NAMALWA (cell line): ENCODE data around the gene IL11RA.
A peak's percentile ranks its signal among the peaks of the same experiment; 100 is the strongest.

Experiments
- DNase-seq: peaks from one replicate; pipeline ENCODE4 v3.0.0-alpha.2; 2015; ENCODE audit warnings: low spot score

Gene IL11RA

DNA sequence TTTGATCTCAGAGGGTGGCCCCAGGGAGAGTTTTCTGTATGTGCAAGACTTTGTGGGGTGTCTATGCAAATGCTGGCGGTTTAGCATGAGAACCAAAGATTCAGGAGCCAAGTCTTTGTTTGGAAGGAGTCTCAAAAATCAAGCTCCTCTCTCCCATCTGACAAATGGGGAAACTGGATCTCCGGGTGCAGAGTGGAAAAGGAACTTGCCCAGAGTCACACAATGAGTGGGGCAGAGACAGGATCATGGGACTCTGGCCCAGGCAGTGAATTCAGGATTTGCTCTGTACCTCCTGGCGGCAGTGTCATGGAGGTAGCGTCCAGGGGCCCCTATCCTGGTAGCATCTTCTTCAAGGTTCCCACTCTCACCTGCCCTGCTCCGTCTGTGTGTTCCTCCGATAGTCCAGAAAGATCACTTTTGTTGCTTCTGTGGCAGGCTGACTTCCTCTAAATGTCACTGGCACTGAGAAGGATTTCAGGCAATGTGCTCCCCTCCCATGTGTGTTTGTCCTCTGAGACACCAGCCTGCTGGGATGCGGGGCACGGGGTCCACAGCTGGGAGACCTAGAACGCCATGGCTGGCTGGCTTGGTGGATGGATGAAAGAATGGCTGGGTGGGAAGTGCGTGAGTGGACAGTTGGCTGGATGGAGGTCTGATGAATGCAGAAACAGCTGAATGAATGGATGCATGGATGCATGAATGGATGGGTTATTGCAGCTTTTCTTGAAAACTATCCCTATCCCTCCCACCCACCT, 35.5 kb downstream of the IL11RA start:
- no peak for DNase-seq

GRCh38 chr9:34688329-34689115, 36.5 kb downstream of the IL11RA start:
- DNase-seq: no peak

- no peak for DNase-seq
Observed at GRCh38 chr9:34689116-34689470, 37.1 kb downstream of the IL11RA start.

GRCh38 chr9:34689512-34689911, 37.5 kb downstream of the IL11RA start:
- no peak for DNase-seq

DNA sequence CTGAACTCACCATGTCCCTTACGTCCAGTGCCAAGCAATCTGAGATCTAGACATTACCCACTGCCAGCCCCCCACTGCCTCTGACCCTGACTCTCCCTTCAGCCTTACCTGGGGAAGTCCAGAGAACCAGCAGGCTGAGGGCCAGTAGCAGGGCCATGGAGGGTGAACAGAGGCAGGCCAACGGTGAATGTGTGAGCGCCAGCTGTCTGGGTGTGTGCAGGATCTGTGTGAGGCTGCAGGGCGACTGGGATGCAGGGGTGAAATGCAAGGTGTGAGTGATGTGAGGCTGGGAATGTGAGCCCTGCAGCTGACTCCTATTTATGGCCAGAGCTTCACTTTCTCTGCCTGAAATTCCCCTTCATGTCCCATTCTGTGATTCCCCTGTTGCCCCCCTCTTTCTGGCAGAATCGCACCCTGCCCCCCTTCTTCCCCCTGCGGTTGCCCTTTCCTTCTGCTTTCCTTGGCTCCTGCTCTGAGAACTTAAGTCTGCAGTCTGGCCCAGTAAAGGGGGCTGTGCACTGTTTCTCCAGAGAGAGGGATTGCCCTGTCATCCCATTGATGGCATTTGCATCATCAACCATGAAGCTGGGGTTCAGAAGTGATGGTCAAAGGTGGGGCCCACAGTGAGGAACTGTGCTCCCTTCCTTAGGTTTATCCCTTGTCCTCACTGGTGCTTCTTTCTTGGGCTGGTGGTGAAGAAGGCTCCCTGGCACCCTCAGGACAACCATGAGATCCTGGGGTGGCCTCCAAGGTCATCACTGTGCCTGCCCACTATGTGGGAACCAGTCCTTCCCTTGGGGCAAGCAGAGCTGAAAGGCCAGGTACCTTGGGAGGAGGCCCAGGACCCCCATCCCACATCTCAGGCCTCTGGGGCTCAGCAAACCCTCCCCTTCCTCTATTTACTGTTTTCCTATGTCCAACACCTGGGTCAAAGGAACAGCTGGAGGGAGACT, 39.3 kb downstream of the IL11RA start, which contains the start of gene CCL19:
CCL19 (minus strand) TSS at position 294 of the 953 bp plus-strand sequence; CDS start at position 157, 137 bp downstream.
- DNase-seq: no peak

GRCh38 chr9:34691936-34692315, 39.9 kb downstream of the IL11RA start:
- DNase-seq: no peak

DNA sequence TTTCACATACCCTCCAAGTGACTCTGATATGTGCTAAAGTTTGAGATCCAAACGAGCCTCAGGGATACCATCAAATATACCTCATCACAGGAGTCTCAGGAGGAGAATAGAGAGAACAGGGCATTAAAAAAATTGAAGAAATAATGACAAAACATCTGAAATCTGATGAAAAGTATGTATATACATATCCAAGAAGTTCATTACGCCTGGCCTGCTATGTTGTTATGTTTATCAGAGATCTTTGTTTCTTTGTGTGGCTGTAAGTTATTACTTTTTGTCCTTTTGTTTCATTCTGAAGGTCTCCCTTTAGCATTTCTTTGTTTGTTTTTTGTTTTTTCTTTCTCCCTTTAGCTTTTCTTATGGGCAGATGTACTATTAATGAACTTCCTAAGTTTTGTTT, 41.6 kb downstream of the IL11RA start:
- no peak for DNase-seq

DNA sequence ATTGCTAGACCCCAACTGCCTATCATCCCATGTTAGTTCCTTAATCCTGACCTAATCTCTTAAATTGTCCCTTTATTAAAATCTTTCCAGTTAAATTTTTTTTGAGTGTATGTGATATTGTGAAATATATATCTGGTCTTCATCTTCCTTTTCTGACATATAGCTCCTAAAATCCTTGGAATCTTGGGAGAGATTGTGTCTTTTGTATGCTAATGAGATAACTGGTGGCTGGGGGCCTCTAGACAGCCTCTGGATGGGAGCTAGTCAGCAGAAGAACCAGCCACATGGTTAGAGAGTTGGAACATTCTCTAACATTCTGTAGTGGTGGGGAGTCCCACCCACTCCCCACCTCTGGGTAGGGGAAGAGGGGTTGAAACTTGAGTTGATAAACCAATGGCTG, 42.8 kb downstream of the IL11RA start:
- no peak for DNase-seq

GRCh38 chr9:34701023-34701768, 49.2 kb downstream of the IL11RA start:
- DNase-seq: peak; percentile 36

DNA sequence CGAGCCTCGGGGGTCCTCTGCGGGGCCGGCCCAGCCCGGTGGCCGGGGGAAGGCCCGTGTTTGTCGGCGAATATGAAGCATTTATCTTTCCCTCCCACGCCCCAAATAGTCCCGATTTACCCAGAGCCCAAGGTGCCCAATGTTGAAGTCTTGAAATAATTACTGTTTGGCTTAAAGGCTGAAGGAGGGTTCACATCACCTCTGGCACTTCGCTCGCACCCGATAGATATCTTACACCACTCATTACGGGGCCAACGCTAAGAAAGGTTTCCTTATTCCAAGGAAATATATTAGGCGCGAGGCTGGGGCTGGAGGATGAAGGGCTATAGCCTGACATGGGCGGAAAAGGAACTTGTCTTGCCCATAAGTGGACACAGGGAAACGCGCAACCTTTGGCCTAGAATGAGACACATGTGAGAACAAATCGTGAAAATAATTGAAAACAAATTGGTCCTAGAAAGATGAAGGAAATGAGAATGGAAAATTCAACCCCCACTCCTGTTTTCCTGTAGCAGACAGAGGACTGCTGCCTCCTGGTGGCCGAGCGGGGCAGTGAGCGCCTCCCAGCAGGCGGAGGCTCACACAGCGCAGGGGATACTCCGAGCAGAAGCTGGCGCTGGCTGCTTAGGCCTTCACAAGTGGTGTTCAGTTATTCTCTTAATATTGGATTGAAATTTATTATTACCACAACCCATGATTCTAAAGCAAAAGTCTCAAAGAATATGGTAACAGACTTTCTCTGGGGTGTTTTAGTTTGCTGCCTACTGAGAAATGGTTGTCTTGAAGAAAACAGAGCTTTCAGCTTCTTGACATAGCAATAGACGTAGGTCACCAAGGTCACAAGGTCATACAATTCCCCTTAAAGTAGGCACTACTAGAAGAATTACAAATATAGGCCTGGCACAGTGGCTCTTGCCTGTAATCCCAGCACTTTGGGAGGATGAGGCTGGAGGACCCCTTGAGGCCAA, 50.1 kb downstream of the IL11RA start:
- peak; percentile 70 for DNase-seq

DNA sequence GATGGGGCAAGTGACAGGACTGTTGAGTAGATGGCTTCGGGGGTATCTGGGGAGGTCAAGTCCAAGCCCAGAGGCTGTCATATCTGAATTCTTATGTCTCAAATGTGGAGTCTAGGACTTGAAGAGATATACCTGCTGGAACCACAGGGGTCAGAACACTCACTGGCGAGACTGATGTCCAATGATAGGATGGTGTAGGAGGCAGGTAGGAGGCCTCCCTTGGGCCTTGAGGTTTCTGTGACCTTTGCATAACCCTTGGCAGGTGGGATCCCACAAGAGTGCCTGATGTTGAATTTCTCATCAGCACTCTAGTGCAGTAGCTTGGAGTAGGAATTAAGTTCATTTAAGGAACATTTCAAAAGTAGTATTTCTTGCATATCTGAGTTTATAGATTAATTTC, 55.1 kb downstream of the IL11RA start:
- DNase-seq: no peak

DNA sequence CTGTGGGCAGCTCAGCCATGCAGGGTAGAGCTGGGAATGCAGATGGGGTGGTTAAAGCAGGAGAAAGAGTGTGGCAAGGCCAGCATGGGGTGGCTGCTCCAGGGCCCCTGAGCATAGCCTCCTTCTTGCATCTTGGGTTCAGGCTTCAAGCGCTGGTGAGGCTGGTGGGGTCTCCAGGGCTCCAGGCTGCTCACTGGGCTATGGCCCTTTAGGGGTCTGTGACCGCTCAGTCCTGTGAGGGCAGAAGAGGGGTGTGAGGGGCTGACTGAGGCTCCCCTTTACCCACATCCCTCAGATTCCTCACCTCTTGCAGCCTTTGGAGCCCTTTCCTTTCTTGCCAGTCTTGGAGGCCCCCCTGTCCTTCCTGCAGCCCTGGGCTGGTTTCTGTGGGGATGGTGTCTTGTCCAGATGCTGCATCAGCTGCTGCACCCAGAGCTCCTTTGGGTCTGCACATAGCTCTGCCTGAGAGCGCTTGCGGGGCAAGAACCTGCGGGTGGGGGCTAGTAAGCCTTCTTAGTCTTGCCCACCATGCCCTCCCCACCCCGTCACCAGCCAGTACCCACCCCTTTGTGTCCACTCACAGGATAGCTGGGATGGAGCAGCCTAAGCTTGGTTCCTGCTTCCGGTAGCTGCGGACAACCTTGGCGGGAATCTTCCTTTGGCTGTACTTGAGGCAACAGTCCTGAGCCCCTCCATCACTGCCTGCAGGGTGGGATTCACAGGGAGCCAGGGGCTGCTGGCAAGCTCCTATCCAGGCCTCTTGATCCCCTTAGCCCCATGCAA, 57.4 kb downstream of the IL11RA start:
- DNase-seq: no peak

DNA sequence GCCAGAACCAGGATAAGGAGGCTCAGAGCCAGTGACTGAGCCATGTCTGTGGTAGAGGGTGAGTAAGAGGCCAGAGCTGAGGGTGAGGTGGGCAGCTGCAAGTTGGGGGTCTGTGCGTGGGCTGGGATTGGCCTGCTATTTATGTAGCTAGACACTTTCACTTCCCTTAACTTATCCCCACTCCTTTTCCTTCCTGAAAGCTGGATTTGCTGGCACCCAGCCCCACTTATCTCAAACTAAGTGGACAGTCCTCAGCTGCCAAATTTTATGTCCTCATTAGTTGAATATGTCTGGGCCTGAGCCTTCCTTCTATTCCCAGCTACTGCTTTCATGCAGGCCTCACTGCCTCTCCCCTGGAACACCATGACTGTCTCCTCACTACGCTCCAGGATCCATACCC, 58.0 kb downstream of the IL11RA start, which contains the start of gene CCL21:
CCL21 (minus strand) TSS at position 114 of the 400 bp plus-strand sequence; CDS start at position 44, 70 bp downstream.
- no peak for DNase-seq
